Measurements from ENCODE around the gene RTTN.

GRCh38 chr18:70205421-70206397, at the start of gene RTTN:
- TF ChIP-seq, protein P1, sequence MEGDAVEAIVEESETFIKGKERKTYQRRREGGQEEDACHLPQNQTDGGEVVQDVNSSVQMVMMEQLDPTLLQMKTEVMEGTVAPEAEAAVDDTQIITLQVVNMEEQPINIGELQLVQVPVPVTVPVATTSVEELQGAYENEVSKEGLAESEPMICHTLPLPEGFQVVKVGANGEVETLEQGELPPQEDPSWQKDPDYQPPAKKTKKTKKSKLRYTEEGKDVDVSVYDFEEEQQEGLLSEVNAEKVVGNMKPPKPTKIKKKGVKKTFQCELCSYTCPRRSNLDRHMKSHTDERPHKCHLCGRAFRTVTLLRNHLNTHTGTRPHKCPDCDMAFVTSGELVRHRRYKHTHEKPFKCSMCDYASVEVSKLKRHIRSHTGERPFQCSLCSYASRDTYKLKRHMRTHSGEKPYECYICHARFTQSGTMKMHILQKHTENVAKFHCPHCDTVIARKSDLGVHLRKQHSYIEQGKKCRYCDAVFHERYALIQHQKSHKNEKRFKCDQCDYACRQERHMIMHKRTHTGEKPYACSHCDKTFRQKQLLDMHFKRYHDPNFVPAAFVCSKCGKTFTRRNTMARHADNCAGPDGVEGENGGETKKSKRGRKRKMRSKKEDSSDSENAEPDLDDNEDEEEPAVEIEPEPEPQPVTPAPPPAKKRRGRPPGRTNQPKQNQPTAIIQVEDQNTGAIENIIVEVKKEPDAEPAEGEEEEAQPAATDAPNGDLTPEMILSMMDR (IDR thresholded peaks at IDR 0.05), result no peak
- TF ChIP-seq MXI1 (IDR thresholded peaks at IDR 0.05; ENCODE audit: low read depth, low read length) (peak; percentile 72; the same call in 1 of the 2 replicates), TAF1 (IDR thresholded peaks at IDR 0.05; ENCODE audit: borderline replicate concordance, low read depth, low read length) (peak; percentile 49; the same call in 1 of the 2 replicates), RFX5 (IDR thresholded peaks at IDR 0.05; ENCODE audit: low read length) (peak; percentile 42; the same call in 1 of the 2 replicates)

Data from SK-N-SH (cell line).